HepG2 (cell line): Measurements from ENCODE around the gene C20orf96. TPM values are rescaled to one million over a fixed set of nuclear protein-coding genes. Genes with fewer than 3 reads are reported as not detected.

Source experiments
- CC2D1A ChIP-seq: sonication (generic); formaldehyde crosslinking; IDR thresholded peaks from 2 replicates; pipeline ENCODE4 v1.8.1; 2023; ENCODE audit warnings: mild to moderate bottlenecking, missing genetic modification reagents
- HNRNPLL ChIP-seq: fragments of 200-400 bp; formaldehyde crosslinking; IDR thresholded peaks from 2 replicates; pipeline ENCODE4 v1.6.1; 2017; ENCODE audit warnings: mild to moderate bottlenecking, low read depth, low read length; ENCODE audit not compliant: poor library complexity, severe bottlenecking
- RARA ChIP-seq: IDR thresholded peaks from 2 replicates; pipeline ENCODE4 v1.6.1; 2016; ENCODE audit warnings: missing genetic modification reagents, missing compliant biosample characterization
- ZFP36 ChIP-seq: fragments of 150-350 bp; IDR thresholded peaks from 2 replicates; pipeline ENCODE4 v1.6.1; 2018; ENCODE audit warnings: borderline replicate concordance, low read length, low read depth; ENCODE audit not compliant: partially characterized antibody
- ZMYM4 ChIP-seq: sonication (generic); formaldehyde crosslinking; IDR thresholded peaks from 2 replicates; pipeline ENCODE4 v1.8.1; 2023; ENCODE audit warnings: mild to moderate bottlenecking, missing genetic modification reagents
- ZNF549 ChIP-seq: sonication (generic); formaldehyde crosslinking; IDR thresholded peaks from 2 replicates; pipeline ENCODE4 v1.5.0; 2020; ENCODE audit warnings: missing genetic modification reagents
- ZNF619 ChIP-seq: sonication (generic); formaldehyde crosslinking; IDR thresholded peaks from 2 replicates; pipeline ENCODE4 v1.4.0; 2020; ENCODE audit warnings: mild to moderate bottlenecking, missing genetic modification reagents
- polyA plus RNA-seq, 8 experiments: library from polyadenylated mRNA; depleted of rRNA in 3 of 8; stranded (reverse) in 7 of 8; unstranded in 1 of 8; fragments of >200 nt; fragmentation: Illumina TruSeq in 4 of 8; extraction: Trizol in 4 of 8; gene quantifications; 2 replicates each; pipeline versions ENCODE4 v1.2.1 to v1.2.3, GENCODE V29; 2011 to 2016; ENCODE audit warnings: low read depth in 4 of 8, missing spikeins in 1 of 8, mixed read lengths in 1 of 8; ENCODE audit not compliant: insufficient read depth in 1 of 8
- total RNA-seq, 5 experiments: library from RNA; depleted of rRNA; stranded (reverse); fragments of >200 nt; fragmentation: Illumina TruSeq; extraction: Trizol; gene quantifications; 2 replicates each; pipeline ENCODE4 v1.2.3, GENCODE V29; 2016; ENCODE audit warnings: low read depth in 1 of 5
- TF ChIP-seq, protein P1 (sequence below), 2 experiments: sonication (generic) in 1 of 2; formaldehyde crosslinking in 1 of 2; IDR thresholded peaks; 2 replicates each; pipeline versions ENCODE4 v1.4.0 to v1.6.1; 2018 to 2020; ENCODE audit warnings: missing genetic modification reagents in 2 of 2, borderline replicate concordance in 1 of 2, low read depth in 1 of 2, mild to moderate bottlenecking in 1 of 2, missing biosample characterization in 1 of 2
- TF ChIP-seq, protein P2 (sequence below), 2 experiments: fragments of 450-650 bp in 1 of 2; sonication (generic) in 1 of 2; formaldehyde crosslinking in 1 of 2; IDR thresholded peaks; 2 replicates each; pipeline versions ENCODE4 v1.6.1 to v1.8.0; 2016 to 2022; ENCODE audit warnings: antibody characterized with exemption in 1 of 2, mild to moderate bottlenecking in 1 of 2, missing genetic modification reagents in 1 of 2
- TF ChIP-seq, protein P3 (sequence below): sonication (generic); formaldehyde crosslinking; conservative IDR thresholded peaks from 2 replicates; pipeline ENCODE4 v1.4.0; 2020; ENCODE audit warnings: mild to moderate bottlenecking, missing genetic modification reagents, moderate library complexity

Gene C20orf96
- total and polyA plus RNA-seq, 2 of the 13 experiments (the other 11 are each of a cell fraction or from before 2014, with no cell fraction given), result 3.8 to 20.6 TPM

DNA sequence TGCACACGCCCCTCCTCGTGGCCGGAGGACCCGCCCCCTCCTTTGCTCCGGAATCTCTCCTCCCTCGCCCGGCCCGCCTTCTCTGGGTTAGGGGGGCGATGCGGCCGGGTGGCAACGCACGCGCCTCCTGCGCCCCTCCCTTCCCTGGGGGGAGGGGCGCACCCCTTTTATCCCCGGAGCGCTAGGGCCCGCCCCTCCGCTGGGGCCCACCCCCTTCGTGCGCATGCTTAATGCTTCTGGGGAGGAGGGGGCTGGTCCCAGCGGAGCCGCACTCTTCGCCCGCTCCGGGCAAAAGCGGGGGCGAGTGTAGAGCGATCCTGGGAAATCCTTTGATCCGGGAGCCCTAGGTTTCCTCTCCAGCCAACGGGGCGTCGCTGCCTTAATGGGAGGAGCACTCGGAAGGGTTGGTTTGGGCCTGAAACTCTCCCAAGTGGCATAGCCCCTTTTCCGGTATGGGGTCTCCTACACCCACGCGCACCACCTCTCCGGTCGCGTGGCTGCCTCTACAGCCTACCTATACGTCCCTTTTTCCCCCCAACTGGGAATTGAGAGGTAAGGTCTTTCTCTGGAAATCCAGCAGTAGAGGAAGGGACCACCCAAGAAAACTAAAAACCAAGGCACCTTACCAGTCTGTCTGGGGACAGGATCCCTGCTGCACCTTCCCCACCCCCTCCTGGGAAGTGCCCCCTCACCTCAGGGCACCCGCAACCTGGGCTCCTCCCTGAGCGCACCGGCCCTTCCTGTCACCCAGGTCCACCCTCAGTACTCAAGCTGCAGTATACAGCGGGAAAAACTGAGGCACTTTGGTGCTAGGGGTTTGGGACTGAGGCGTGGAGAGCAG is 36.9 kb upstream of the C20orf96 start (continued):
- TF ChIP-seq ZNF619 (CRISPR knock-in tag), result no peak
- TF ChIP-seq, protein P1, sequence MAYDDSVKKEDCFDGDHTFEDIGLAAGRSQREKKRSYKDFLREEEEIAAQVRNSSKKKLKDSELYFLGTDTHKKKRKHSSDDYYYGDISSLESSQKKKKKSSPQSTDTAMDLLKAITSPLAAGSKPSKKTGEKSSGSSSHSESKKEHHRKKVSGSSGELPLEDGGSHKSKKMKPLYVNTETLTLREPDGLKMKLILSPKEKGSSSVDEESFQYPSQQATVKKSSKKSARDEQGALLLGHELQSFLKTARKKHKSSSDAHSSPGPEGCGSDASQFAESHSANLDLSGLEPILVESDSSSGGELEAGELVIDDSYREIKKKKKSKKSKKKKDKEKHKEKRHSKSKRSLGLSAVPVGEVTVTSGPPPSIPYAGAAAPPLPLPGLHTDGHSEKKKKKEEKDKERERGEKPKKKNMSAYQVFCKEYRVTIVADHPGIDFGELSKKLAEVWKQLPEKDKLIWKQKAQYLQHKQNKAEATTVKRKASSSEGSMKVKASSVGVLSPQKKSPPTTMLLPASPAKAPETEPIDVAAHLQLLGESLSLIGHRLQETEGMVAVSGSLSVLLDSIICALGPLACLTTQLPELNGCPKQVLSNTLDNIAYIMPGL (CRISPR knock-in tag; IDR thresholded peaks at IDR 0.05; ENCODE audit: borderline replicate concordance in 1 of 2, low read depth in 1 of 2), result peak in 1 of 2 experiments; percentile 60; a peak in 2 of 4 replicates
- TF ChIP-seq CC2D1A, result 0 out of 2 replicates have a peak, but pooled peaks have one; percentile 34
- TF ChIP-seq ZMYM4 (CRISPR knock-in tag), result peak; percentile 88
- TF ChIP-seq RARA (CRISPR knock-in tag), result peak; percentile 6; the same call in 1 of the 2 replicates
- TF ChIP-seq HNRNPLL, result peak; percentile 94
- TF ChIP-seq ZFP36, result peak; percentile 13
- TF ChIP-seq, protein P2, sequence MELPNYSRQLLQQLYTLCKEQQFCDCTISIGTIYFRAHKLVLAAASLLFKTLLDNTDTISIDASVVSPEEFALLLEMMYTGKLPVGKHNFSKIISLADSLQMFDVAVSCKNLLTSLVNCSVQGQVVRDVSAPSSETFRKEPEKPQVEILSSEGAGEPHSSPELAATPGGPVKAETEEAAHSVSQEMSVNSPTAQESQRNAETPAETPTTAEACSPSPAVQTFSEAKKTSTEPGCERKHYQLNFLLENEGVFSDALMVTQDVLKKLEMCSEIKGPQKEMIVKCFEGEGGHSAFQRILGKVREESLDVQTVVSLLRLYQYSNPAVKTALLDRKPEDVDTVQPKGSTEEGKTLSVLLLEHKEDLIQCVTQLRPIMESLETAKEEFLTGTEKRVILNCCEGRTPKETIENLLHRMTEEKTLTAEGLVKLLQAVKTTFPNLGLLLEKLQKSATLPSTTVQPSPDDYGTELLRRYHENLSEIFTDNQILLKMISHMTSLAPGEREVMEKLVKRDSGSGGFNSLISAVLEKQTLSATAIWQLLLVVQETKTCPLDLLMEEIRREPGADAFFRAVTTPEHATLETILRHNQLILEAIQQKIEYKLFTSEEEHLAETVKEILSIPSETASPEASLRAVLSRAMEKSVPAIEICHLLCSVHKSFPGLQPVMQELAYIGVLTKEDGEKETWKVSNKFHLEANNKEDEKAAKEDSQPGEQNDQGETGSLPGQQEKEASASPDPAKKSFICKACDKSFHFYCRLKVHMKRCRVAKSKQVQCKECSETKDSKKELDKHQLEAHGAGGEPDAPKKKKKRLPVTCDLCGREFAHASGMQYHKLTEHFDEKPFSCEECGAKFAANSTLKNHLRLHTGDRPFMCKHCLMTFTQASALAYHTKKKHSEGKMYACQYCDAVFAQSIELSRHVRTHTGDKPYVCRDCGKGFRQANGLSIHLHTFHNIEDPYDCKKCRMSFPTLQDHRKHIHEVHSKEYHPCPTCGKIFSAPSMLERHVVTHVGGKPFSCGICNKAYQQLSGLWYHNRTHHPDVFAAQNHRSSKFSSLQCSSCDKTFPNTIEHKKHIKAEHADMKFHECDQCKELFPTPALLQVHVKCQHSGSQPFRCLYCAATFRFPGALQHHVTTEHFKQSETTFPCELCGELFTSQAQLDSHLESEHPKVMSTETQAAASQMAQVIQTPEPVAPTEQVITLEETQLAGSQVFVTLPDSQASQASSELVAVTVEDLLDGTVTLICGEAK (IDR thresholded peaks at IDR 0.05), result no peak
- TF ChIP-seq, protein P2 (CRISPR knock-in tag; IDR thresholded peaks at IDR 0.05), result 0 out of 2 replicates have a peak, but pooled peaks have one; percentile 11
- TF ChIP-seq, protein P3, sequence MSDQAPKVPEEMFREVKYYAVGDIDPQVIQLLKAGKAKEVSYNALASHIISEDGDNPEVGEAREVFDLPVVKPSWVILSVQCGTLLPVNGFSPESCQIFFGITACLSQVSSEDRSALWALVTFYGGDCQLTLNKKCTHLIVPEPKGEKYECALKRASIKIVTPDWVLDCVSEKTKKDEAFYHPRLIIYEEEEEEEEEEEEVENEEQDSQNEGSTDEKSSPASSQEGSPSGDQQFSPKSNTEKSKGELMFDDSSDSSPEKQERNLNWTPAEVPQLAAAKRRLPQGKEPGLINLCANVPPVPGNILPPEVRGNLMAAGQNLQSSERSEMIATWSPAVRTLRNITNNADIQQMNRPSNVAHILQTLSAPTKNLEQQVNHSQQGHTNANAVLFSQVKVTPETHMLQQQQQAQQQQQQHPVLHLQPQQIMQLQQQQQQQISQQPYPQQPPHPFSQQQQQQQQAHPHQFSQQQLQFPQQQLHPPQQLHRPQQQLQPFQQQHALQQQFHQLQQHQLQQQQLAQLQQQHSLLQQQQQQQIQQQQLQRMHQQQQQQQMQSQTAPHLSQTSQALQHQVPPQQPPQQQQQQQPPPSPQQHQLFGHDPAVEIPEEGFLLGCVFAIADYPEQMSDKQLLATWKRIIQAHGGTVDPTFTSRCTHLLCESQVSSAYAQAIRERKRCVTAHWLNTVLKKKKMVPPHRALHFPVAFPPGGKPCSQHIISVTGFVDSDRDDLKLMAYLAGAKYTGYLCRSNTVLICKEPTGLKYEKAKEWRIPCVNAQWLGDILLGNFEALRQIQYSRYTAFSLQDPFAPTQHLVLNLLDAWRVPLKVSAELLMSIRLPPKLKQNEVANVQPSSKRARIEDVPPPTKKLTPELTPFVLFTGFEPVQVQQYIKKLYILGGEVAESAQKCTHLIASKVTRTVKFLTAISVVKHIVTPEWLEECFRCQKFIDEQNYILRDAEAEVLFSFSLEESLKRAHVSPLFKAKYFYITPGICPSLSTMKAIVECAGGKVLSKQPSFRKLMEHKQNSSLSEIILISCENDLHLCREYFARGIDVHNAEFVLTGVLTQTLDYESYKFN, result peak; percentile 88
- TF ChIP-seq ZNF549 (CRISPR knock-in tag), result no peak
